HL-60/S4 treated with retinoic acid at 250 ng/mL for 4 days and 3 days (cell line): ENCODE measurements around the gene PHRF1.

Experiments used
- in situ Hi-C: fragments of 300-500 bp; cut with MboI; formaldehyde crosslinking; loops from 2 replicates; pipeline ENCODE4 v1.7.0; 2022; ENCODE audit warnings: low sequenced_read_pairs

PHRF1 gene

DNA sequence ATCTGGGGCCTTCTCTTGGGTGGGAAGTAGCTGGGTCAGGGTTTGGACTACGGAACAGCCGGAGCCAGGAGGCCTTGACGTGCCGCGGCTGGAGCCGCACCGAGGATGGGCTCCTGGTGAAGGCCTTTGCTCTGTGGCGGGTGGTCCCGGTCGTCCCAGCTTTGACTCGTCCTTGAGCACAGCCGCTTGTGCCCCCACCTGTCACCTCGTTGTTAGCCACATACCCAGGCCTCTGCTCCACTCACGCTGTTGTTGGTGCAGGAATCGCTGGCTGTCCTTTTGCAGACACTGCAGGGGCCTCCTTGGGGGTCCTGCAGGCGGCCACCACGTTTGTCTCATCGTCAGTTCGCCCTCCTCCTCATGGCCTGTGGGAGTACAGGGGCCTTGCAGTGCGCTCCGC lies 17.1 kb downstream of the PHRF1 start:
- in situ Hi-C loops, result no loop called here

DNA sequence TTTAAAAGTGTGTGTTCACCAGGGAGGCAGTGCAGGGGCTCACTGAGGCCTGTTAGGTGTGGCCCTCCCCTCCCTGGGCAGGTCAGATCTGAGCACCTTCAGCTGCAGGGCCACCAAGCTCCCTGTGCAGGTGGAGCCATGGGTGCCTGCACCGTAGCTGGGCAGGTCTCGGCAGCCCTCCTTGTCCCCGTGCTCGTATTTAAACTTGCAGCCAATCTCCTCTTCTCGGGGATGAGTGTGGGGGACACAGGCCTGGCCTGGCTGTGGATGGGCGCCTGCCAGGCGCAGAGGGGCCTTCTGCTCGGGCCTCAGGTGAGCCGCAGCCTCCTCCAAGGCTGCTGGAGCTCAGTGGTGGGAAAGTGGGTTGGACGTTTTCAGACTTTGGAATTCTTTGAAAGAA lies 19.1 kb downstream of the PHRF1 start:
- in situ Hi-C loops, result no loop called here

DNA sequence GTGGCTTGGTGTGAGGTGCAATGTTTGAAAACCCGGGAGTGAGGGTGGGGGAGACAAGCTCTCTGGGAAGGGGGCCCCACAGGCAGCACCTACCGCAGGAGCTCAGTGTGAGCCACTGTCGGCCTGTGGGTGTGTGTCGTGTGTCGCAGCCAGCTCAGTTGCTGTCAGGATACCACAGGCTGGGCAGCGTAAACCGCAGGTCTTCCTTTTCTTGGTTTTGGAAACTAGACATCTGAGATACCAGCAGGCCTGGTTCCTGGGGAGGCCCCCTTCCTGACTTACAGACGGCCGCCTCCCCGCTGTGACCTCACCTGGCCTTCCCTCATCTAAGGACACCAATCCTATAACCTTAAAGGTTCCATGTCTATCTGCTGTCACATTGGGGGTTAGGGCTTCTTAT lies 20.1 kb downstream of the PHRF1 start:
- in situ Hi-C loops, result no loop called here

DNA sequence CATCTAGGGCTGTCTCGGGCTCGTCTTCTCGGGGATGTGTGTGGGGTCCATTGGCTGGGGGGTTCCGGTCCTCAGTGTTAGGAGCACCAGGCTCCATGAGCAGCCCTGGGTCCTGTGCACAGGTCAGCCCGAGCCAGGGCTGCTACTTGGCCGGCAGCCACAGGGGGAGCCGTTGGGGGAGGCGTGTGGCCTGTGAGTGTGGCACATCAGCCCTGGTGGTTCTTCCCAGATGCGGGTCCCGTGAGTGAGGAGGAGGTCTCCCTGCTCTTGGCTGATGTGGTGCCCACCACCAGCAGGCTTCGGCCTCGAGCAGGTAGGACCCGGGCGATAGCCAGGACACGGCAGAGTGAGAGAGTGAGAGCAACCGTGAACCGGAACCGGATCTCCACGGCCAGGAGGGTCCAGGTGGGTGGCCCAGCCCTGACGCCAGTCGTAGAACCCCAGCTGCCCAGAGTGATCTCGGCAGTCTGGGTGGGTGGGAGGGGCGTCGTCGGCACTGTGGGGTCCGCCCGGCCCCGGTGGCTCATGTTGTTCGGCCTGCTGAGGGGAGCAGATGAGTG lies 21.0 kb downstream of the PHRF1 start:
- in situ Hi-C loops, result no loop called here

DNA sequence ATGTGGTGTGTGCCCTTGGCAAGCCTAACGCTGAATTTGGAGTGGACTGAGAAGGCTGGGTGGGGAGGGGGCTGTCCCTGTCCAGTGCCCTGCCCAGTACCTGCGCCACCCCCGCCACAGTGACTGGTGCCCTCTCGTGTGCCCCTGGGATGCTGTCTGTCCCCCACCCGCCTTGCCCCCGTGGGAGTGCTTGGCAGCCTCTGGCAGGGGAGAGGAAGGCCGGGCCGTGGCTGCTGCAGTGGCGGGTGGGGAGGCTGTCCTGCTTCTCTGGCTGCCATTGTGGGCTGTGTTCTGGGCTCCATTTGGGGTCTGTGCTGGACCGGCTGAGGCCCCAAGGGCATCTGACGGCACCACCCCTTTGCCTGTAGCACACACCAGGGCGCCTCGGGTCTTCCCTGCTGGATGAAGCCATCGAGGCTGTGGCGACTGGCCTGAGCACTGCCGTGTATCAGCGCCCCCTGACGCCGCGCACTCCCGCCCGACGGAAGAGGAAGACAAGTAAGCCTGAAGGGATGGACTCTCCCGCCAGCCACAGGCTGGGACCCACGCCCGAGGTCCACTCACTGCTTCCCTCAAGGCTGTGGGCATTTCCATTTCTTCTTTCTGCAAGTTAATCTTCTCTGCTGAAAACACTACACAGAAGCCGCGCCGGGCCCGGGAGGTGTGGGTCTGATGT lies 21.9 kb downstream of the PHRF1 start:
- in situ Hi-C loops, result no loop called here

DNA sequence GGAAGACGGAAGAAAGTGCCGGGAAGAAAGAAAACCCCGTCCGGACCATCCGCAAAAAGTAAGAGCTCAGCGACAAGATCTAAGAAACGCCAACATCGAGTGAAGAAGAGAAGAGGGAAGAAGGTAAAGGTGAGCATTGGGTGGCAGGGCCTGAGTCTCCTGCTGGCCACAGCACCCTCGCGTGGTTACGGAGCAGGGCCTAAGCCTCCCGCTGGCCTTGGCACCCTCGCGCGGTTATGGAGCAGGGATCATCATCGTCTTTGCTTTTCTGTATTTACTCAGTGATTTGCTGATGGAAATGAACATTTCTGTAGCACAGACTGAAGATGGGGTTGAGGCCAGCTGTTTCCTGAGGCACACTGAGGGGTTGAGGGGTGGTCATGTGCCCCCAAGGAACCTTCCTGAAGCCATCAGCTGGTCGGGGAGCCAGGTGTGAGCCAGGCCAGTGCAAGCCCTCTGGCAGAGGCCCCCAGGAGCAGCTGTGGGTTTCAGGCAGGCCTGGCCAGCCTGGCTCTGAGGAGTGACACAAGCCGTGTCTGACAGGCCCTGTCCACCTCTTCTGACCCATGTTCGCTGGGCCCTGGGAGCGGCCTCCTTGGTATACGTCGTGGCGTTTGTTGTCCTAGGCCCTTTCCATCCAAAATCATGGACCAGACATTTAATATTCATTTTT lies 25.4 kb downstream of the PHRF1 start:
- in situ Hi-C loops, result no loop called here

DNA sequence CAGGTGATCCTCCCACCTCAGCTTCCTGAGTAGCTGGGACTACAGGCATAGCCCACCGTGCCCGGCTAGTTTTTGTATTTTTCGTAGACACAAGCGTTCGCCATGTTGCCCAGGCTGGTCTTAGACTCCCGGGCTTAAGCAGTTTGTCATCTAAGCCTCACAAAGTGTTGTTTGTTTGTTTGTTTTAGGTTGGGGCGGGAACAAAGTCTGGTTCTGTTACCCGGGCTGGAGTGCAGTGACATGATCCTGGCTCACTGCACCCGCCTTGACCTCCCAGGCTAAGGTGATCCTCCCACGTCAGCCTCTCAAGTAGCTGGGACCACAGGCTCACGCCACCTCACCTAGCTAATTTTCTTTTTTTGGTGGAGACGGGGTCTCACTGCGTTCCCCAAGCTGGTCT lies 26.9 kb downstream of the PHRF1 start:
- in situ Hi-C loops, result no loop called here

DNA sequence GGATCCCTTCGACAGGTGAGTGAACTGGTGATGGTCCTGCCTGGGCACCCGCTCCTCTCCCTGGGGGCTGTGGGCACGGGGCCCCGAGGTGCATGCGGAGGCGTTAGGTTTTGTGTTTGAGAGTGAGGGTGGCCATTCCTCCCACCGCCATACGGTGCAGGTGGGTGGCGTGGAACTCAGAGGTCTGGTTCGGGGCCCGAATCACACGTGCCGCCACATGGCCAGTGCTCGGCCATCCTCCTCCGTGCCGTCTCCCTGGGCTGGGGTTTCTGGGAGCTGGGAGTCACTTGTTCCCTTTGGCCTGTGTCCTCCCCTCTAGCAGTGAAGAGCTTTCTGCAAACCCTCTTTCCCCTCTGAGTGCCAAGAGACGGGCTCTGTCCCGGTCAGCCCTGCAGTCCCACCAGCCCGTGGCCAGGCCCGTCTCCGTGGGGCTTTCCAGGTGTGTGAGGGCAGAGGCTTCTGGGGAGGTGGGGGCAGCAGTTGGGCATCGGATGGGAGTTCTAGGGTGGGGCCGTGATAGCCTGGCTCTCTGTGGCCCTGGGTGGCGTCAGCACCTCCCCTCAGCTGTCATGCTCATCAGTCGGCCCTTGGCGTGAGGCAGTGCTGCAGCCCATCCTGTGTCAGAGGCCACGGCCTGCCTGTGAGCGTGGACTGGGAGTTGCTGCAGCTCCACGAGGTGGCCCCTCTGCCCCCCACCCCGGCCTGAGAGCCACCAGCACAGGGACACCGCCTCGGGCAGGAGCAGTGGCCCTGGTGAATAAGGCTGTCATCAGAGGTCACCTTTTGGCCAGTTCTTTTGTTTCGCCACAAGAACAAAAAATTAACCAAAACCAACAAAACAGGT lies 29.2 kb downstream of the PHRF1 start:
- in situ Hi-C loops, result no loop called here

DNA sequence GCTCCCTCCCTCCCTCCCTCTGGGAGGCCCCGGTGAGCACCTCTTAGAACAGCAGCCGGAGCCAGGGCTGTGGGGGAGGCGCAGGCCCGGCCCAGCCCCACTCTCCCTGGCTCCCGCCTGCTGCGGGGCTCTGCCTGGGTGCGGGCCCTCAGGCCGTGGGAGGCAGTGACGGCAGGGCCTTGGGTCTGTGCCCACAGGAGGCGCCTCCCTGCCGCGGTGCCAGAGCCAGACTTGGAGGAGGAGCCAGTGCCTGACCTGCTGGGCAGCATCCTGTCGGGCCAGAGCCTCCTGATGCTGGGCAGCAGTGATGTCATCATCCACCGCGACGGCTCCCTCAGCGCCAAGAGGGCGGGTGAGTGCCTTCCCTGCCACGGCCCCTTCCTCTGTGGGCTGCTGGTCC lies 30.0 kb downstream of the PHRF1 start:
- in situ Hi-C loops, result no loop called here

DNA sequence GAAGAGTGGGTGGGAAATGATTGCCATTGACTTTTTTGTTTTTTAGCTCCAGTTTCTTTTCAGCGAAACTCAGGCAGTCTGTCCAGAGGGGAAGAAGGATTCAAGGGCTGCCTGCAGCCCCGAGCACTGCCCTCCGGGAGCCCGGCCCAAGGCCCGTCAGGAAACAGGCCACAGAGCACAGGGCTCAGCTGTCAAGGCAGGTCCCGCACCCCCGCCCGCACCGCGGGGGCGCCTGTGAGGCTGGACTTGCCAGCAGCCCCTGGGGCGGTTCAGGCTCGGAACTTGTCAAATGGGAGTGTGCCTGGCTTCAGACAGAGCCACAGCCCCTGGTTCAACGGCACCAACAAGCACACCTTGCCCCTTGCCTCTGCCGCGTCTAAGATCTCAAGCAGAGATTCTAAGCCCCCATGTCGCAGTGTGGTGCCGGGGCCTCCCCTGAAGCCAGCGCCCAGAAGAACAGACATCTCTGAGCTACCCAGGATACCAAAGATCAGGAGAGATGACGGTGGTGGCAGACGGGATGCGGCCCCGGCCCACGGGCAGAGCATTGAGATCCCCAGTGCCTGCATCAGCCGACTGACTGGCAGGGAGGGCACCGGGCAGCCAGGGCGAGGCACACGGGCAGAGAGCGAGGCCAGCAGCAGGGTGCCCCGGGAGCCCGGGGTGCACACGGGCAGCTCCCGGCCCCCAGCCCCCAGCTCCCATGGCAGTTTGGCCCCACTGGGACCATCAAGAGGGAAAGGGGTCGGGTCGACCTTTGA lies 30.9 kb downstream of the PHRF1 start:
- in situ Hi-C loops, result no loop called here

DNA sequence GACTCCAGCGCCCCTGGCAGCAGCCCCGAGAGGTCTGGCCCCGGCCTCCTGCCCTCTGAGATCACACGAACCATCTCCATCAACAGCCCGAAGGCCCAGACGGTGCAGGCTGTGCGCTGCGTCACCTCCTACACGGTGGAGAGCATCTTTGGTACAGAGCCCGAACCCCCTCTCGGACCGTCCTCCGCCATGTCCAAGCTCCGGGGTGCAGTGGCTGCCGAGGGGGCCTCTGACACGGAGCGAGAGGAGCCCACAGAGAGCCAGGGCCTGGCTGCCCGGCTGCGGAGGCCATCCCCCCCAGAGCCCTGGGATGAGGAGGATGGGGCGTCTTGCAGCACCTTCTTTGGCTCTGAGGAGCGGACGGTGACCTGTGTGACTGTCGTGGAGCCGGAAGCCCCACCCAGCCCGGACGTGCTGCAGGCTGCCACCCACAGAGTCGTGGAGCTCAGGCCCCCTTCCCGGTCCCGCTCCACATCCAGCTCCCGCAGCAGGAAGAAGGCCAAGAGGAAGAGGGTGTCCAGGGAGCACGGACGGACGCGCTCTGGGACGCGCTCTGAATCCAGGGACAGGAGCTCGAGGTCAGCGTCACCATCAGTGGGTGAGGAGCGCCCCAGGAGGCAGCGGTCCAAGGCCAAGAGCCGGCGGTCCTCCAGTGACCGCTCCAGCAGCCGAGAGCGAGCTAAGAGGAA lies 31.8 kb downstream of the PHRF1 start:
- in situ Hi-C loops, result no loop called here

DNA sequence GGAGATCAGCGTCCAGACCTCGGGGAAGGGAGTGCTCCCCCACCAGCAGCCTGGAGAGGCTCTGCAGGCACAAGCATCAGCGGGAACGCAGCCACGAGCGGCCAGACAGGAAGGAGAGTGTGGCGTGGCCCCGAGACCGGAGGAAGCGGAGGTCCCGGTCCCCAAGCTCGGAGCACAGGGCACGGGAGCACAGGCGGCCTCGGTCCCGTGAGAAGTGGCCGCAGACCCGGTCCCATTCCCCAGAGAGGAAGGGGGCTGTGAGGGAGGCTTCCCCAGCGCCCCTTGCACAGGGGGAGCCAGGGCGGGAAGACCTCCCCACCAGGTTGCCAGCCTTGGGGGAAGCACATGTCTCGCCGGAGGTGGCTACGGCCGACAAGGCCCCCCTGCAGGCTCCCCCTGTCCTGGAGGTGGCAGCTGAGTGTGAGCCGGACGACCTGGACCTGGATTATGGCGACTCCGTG lies 32.6 kb downstream of the PHRF1 start:
- in situ Hi-C loops, result no loop called here

DNA sequence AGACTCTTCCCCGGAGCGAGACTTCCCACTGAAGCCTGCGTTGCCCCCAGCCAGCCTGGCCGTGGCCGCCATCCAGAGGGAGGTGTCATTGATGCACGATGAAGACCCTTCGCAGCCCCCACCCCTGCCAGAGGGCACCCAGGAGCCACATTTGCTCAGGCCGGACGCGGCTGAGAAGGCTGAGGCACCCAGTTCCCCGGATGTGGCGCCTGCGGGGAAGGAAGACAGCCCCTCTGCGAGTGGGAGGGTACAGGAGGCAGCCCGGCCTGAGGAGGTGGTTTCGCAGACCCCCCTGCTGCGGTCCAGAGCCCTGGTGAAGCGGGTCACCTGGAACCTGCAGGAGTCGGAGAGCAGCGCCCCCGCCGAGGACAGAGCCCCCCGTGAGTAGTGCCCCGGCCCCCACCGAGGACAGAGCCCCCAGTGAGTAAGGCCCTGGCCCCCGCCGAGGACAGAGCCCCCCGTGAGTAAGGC lies 33.1 kb downstream of the PHRF1 start:
- in situ Hi-C loops, result no loop called here

DNA sequence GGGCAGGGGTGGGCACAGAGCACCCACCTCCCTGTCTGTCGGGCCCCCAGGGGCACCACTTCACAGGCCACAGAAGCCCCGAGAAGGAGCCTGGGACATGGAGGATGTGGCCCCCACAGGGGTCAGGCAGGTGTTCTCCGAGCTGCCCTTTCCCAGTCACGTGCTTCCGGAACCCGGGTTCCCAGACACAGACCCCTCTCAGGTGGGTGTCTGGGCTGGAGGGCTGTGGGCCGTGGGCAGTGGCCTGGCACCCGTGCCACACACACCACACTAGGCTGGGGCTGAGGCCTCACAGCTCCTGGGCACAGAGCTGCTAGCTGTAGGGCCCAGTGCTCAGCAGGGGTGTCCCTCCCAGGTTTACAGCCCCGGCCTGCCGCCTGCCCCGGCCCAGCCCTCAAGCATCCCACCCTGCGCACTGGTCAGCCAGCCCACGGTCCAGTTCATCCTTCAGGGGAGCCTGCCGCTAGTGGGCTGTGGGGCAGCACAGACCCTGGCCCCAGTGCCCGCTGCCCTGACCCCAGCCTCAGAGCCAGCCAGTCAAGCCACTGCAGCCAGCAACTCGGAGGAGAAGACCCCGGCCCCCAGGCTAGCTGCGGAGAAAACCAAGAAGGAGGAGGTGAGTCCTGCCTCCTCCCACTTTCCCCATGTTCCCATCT lies 34.0 kb downstream of the PHRF1 start:
- in situ Hi-C loops, result no loop called here

DNA sequence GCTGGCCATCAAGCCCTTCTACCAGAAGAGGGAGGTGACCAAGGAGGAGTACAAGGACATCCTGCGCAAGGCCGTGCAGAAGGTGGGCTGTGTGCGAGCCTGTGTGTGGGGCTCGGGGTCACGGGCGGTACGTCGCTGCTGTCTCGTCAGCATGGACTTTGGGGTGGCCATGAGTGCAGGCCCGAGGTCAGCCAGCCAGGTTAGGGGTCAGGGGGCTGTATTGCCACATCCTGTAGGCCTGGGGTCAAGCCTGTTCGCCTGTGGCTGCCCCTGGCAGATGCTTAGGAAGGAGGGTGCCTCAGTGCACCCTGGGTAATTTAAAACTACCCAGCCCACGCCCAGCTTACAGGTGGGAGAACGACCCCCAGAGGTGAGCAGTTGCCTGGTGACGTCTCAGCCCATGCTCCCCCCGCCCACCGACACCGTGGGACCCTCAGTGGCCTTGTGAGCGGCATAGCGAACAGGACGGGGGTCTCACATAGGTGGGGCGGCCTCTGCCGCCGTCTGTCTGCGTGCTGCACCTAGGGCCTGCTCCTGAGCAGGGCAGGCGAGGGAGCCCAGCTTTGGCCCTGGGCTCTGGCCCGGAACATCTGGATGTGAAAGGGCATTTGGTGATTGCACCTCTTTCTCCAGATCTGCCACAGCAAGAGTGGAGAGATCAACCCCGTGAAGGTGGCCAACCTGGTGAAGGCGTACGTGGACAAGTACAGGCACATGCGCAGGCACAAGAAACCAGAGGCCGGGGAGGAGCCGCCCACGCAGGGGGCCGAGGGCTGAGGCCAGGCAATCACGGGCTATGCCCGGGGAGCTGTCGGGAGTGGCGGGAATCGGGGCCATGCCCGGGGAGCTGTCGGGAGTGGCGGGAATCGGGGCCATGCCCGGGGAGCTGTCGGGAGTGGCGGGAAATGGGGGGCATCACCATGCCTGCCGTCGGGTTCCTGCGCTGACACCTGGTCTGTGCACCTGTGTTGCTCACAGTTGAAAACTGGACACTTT lies 35.0 kb downstream of the PHRF1 start:
- in situ Hi-C loops, result no loop called here

DNA sequence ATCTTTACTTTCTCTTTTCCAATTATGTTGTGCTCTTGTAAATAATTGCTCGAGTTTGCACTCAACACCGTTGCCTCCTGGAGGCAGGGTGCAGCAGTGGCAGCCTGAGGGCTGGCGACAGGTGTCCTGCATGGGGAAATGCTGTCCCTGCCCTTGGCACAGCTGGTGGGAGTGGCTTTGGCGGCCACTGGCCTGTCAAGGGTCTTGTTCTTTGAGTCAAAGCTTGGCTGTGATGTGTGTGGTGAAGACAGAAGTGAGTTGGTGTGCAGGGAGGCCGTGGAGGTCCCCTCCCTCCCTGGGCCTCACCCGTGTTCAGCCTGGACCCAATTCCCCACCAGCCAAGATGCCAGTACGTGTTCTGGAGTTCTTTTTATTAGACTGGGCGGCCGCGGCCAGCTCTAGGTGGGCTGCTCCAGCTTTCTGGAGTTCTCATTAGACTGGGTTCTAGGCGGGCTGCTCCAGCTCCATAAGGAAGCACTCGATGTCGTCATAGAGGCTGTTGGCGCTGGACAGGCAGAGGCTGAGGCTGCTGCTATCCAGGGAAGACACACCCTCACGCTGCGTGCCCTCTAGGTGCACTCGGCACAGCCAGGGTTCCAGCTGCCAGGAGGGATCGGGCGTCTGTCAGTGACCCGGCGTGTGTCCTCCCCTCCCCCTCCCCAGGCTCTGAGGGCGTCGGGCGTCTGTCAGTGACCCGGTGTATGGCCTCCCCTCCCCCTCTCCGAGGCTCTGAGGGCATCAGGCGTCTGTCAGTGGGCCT lies 36.1 kb downstream of the PHRF1 start:
- in situ Hi-C loops, result no loop called here

DNA sequence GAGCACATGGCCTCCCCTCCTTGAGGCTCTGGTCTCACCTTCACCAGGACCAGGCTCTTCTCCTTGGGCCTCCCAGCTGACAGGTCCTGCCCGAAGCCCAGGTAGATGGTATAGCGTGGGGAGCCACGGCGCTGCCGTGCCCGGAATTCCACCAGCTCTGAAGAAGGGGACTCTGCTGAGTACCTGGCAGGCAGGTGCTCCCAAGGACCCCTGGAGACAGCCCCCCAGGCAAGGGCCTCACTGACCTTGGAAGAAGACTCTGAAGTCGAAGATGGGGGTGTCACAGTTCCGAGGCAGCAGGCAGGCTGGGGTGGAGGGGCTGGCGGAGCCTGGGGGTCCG lies 36.7 kb downstream of the PHRF1 start:
- in situ Hi-C loops, result no loop called here
